ENCODE measurements around the gene ABCC3. TPM values are rescaled to one million over a fixed set of nuclear protein-coding genes. Genes with fewer than 3 reads are reported as not detected.

Gene ABCC3
- total and polyA plus RNA-seq, 8 donors = 47.2 to 209 (median 99.7) TPM

GRCh38 chr17:50649042-50649908, 14.6 kb downstream of the ABCC3 start:
- H3K27me3 ChIP-seq = no peaks in the 10 kb centered on the region
- H3K4me1 ChIP-seq = peaks cover 0 to 7% (median 5%) of the 10 kb centered on the region in 3 donors
- no peak overlapping the region for H3K4me3 ChIP-seq
- intact Hi-C loops (cut with DNase I) = no loop called here
- 85 to 88% methylated on average over 7 of the region's 7 CpGs for WGBS, 2 donors
- no peak for ATAC-seq
- no peak overlapping the region for H3K27ac ChIP-seq
- DNase-seq = no peak
- H3K9me3 ChIP-seq = no peaks in the 10 kb centered on the region
- no peak for FAIRE-seq
- H3K36me3 ChIP-seq = no peaks in the 10 kb centered on the region
- TF ChIP-seq, protein P1, sequence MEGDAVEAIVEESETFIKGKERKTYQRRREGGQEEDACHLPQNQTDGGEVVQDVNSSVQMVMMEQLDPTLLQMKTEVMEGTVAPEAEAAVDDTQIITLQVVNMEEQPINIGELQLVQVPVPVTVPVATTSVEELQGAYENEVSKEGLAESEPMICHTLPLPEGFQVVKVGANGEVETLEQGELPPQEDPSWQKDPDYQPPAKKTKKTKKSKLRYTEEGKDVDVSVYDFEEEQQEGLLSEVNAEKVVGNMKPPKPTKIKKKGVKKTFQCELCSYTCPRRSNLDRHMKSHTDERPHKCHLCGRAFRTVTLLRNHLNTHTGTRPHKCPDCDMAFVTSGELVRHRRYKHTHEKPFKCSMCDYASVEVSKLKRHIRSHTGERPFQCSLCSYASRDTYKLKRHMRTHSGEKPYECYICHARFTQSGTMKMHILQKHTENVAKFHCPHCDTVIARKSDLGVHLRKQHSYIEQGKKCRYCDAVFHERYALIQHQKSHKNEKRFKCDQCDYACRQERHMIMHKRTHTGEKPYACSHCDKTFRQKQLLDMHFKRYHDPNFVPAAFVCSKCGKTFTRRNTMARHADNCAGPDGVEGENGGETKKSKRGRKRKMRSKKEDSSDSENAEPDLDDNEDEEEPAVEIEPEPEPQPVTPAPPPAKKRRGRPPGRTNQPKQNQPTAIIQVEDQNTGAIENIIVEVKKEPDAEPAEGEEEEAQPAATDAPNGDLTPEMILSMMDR (IDR thresholded peaks at IDR 0.05) = no peak

GRCh38 chr17:50651661-50652060, 17.0 kb downstream of the ABCC3 start:
- Histone ChIP-seq H3K27ac (no peak overlapping the region), H3K36me3 (no peaks in the 10 kb centered on the region), H3K4me1 (peaks cover 0 to 8% (median 5%) of the 10 kb centered on the region in 3 donors), H3K27me3 (no peaks in the 10 kb centered on the region), H3K4me3 (no peak overlapping the region), H3K9me3 (no peaks in the 10 kb centered on the region)
- no peak for ATAC-seq
- TF ChIP-seq, protein P1 (IDR thresholded peaks at IDR 0.05) = no peak
- no peak for FAIRE-seq
- WGBS, 2 donors = 93 to 95% methylated on average over 2 of the region's 2 CpGs
- no peak for DNase-seq
- intact Hi-C loops (cut with DNase I) = no loop called here

- no peak overlapping the region for H3K27ac ChIP-seq
- intact Hi-C loops (cut with DNase I) = no loop called here
- TF ChIP-seq, protein P1 (IDR thresholded peaks at IDR 0.05) = no peak
- WGBS, 2 donors = 48 to 50% methylated on average over 3 of the region's 3 CpGs
- H3K9me3 ChIP-seq = no peaks in the 10 kb centered on the region
- H3K4me3 ChIP-seq = no peak overlapping the region
- DNase-seq = peak in 1 of 6 donors; percentile 13
- FAIRE-seq = no peak
- H3K4me1 ChIP-seq = peaks cover 0 to 8% (median 0%) of the 10 kb centered on the region in 3 donors
- ATAC-seq = peak; percentile 68 to 87 (median 82)
- H3K36me3 ChIP-seq = no peaks in the 10 kb centered on the region
- no peaks in the 10 kb centered on the region for H3K27me3 ChIP-seq
These were observed 19.1 kb downstream of the ABCC3 start for GRCh38 chr17:50653738-50654137.

DNA sequence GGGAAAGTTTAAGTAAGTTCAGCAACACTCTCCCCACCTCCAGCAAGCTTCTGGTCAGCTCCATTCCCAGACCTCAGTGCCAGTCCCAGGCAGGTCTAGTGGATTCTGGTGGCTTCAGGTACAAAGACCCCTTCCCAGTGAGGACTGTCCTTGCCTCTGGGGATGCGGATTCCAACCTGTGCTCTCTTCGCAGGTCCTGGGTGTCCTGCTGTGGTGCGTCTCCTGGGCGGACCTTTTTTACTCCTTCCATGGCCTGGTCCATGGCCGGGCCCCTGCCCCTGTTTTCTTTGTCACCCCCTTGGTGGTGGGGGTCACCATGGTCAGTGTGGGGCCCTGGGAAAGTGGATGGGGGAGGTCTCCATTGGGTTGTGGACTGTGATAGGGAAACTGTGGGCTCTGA, 21.8 kb downstream of the ABCC3 start:
- no peak for FAIRE-seq

More for the DNA sequence above, 21.8 kb downstream of the ABCC3 start:
- no peak for ATAC-seq
- 92 to 94% methylated on average over 5 of the region's 5 CpGs for WGBS, 2 donors
- TF ChIP-seq, protein P1 (IDR thresholded peaks at IDR 0.05) = no peak
- Histone ChIP-seq H3K27ac (no peak overlapping the region), H3K4me1 (peaks cover 17 to 20% (median 18%) of the 10 kb centered on the region in 3 donors), H3K36me3 (no peaks in the 10 kb centered on the region), H3K27me3 (no peaks in the 10 kb centered on the region), H3K9me3 (no peaks in the 10 kb centered on the region), H3K4me3 (no peak overlapping the region)
- peak in 2 of 6 donors; percentile 14 to 28 for DNase-seq
- intact Hi-C loops (cut with DNase I) = no loop called here
